GM12873 (cell line): Measurements from ENCODE around the gene XRRA1.

Source experiments
- TF ChIP-seq, protein P1 (sequence below): IDR thresholded peaks from 2 replicates; pipeline ENCODE4 v1.5.1; 2012; ENCODE audit warnings: low read depth, mild to moderate bottlenecking, moderate library complexity, low read length, control low read depth; ENCODE audit not compliant: insufficient read depth; ENCODE audit errors: missing control alignments

XRRA1 gene

DNA sequence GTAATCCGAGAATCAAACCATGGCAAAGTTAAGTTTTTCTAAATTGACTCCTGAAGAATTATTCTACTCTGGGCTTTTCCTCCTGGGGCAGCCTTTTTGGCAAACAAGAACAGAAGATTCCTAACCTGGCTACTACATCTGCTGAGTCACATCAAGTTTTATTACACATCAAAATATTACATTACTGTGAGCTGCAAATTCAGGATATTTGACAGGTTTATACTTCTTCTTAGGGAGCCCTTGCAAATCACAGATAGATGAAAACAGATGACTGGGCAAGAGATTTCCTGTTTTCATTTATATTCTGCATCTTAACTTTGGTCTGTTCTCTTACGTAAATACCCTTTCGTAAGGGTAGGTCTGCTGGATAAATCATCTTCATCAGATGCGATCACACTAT lies 23.6 kb downstream of the XRRA1 start:
- TF ChIP-seq, protein P1, sequence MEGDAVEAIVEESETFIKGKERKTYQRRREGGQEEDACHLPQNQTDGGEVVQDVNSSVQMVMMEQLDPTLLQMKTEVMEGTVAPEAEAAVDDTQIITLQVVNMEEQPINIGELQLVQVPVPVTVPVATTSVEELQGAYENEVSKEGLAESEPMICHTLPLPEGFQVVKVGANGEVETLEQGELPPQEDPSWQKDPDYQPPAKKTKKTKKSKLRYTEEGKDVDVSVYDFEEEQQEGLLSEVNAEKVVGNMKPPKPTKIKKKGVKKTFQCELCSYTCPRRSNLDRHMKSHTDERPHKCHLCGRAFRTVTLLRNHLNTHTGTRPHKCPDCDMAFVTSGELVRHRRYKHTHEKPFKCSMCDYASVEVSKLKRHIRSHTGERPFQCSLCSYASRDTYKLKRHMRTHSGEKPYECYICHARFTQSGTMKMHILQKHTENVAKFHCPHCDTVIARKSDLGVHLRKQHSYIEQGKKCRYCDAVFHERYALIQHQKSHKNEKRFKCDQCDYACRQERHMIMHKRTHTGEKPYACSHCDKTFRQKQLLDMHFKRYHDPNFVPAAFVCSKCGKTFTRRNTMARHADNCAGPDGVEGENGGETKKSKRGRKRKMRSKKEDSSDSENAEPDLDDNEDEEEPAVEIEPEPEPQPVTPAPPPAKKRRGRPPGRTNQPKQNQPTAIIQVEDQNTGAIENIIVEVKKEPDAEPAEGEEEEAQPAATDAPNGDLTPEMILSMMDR: no peak

DNA sequence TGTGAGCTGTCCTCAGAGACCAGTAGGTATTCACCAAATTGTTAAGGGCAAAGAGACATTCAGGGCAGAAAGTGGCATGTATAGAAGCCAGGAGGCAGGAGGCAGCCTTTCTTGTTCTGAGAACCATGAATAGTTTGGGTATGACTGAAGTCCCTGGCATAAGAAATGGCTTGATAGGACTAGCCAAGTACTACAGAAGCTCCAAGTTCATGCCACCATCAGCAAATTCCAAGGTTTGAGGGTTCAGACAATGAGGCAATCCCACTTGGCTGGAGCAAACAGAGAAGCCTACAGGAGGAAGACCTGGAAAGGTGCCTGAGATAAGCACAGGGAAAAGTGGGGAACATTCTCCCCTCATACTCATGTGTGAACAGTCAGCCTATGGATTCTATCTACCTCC lies 25.8 kb downstream of the XRRA1 start:
- TF ChIP-seq, protein P1: no peak

DNA sequence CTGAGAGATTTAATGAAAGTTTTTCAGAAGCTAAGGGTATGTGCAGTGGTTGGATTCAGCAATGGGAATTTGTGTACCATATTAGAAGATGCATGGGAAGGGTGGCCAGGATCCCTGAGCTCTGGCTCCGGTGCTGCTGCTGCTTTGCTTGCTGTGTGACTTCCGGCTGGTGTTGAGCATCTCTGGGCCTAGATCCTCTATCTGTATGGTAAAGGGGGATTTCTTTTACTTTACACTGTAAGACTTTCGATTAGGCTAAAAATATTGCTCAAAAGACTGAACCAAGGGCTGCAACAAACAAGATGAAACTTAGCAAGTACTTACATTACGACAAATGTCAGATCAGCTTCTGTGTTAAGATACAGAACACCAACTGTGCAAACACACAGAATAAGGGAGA lies 39.1 kb downstream of the XRRA1 start:
- TF ChIP-seq, protein P1: no peak

DNA sequence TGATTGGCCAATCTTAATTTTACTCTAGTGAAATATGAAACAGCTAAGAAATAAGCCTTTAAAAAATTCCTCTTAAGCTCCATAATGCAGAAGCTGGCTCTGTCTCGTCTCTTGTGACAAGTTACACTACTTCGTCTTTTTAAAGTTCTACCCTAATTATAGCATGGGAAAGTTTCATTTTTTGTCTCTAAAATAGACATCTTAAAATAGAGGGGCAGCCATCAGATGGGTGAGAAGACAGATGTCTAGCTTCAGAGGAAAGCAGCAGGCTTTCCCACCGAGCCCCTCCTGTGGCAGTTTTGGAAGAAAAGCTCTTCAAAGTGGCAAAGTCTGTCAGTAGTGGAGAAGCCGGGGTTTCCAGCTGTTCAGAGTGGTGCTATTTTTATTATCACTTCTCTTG lies 39.5 kb downstream of the XRRA1 start:
- TF ChIP-seq, protein P1: no peak

DNA sequence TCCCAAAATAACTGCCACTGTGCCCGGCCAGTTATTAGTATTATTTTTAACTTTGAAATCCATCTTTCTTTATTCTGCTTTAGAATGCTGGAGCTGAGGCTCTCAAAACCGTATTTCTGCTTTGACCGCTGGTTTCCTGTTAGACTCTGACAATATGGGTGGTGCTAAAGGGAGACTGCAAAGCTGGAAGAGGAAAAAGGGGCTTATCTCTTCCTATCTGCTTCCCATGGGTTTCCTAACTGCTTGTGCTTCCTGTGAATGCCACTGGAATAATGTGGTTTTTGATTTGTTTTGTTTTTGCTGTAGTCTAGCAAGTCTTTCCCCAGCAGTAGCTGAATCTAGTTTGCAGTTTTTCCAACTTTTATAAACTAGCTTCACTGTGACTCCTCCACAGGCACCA lies 43.6 kb downstream of the XRRA1 start:
- TF ChIP-seq, protein P1: no peak

DNA sequence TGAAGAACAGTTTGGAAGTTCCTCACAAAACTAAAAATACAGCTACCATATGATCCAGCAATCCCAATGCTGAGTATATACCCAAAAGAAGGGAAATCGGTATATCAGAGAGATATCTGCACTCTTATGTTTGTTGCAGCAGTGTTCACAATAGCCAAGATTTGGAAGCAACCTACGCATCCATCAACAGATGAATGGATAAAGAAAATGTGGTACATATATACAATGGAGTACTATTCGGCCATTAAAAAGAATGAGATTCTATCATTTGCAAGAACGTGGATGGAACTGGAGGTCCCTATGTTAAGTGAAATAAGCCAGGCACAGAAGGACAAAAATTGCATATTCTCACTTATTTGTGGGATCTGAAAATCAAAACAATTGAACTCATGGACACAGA lies 46.5 kb downstream of the XRRA1 start:
- TF ChIP-seq, protein P1: no peak

DNA sequence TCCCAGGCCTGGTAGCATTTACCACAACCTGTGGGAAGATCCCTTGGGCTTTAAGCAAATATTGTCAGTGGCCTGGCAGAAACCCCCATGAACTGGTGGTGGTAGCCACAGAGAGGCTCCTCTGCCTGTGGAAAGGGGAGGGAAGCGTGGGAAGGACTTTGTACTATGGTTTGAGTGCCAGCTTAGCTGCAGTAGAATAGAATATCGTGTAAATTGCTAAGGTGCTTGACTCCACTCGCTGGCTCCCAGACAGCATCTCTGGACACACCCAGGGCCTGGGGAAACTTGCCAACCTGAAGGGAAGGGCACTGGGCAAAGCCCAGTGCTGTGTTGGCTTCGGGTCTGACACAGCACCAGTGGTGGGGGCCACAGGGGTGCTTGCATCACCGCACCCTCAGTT lies 52.6 kb downstream of the XRRA1 start:
- TF ChIP-seq, protein P1: no peak
